Astrocyte of the cerebellum (primary cell): ENCODE results near the gene MFN2.
"Not testable (repeated sequence)": the region's sequence is repeated elsewhere in the genome, so short reads cannot be mapped to it uniquely, and the experiment has no call there.

Source experiments
- DNase-seq: peaks from one replicate; pipeline ENCODE4 v3.0.0-alpha.2; 2011; ENCODE audit warnings: low read depth
- H3K4me3 ChIP-seq: 2 replicates; pipeline ENCODE4 v1.5.1; 2011; ENCODE audit warnings: mild to moderate bottlenecking, low read depth, low read length, moderate library complexity
- CTCF ChIP-seq: IDR thresholded peaks from 2 replicates; pipeline ENCODE4 v1.5.1; 2012; ENCODE audit warnings: low read length, low read depth, moderate library complexity, mild to moderate bottlenecking; ENCODE audit errors: missing control alignments
- in situ Hi-C: cut with HindIII; loops from 2 replicates; pipeline ENCODE4 v1.10.0; 2017; ENCODE audit warnings: low sequenced_read_pairs

Gene MFN2

GRCh38 chr1:12003762-12004161 is 23.5 kb downstream of the MFN2 start:
- in situ Hi-C loops = no loop called here
- H3K4me3 ChIP-seq = no peak overlapping the region
- no peak for TF ChIP-seq CTCF
- DNase-seq = no peak

- no peak for DNase-seq
- H3K4me3 ChIP-seq = no peak overlapping the region
- in situ Hi-C loops = no loop called here
- no peak for TF ChIP-seq CTCF
Measured at GRCh38 chr1:12005488-12006166, 25.4 kb downstream of the MFN2 start.

- in situ Hi-C loops = no loop called here
- no peak for DNase-seq
- no peak for TF ChIP-seq CTCF
- H3K4me3 ChIP-seq = no peak overlapping the region
Measured at GRCh38 chr1:12006167-12006921, 26.1 kb downstream of the MFN2 start.

- no peak for TF ChIP-seq CTCF
- no peak overlapping the region for H3K4me3 ChIP-seq
- DNase-seq = no peak
- in situ Hi-C loops = no loop called here
Measured at GRCh38 chr1:12007204-12007603, 27.0 kb downstream of the MFN2 start.

GRCh38 chr1:12008355-12008754 is 28.1 kb downstream of the MFN2 start:
- DNase-seq, in situ Hi-C loops: not testable (repeated sequence)

GRCh38 chr1:12009318-12009947 is 29.2 kb downstream of the MFN2 start:
- in situ Hi-C loops = no loop called here
- no peak overlapping the region for H3K4me3 ChIP-seq
- no peak for TF ChIP-seq CTCF
- peak; percentile 43 for DNase-seq

More at GRCh38 chr1:12008355-12008754, 28.1 kb downstream of the MFN2 start:
- not testable (repeated sequence) for H3K4me3 ChIP-seq
